PC-9 (cell line): ENCODE measurements around the gene ERC1. TPM values are rescaled to one million over a fixed set of nuclear protein-coding genes. Genes with fewer than 3 reads are reported as not detected.
A peak's percentile ranks its signal among the peaks of the same experiment; 100 is the strongest.

ENCODE experiments used
- BruUV-seq: library from RNA; stranded (reverse); fragments of 400-500 nt; replicated peaks from 2 replicates; lab custom pipeline; 2021; lab: Mats Ljungman, UMichigan
- CTCF ChIA-PET: fragments of 300-600 bp; sonication (Branson Sonifier 250); formaldehyde crosslinking; loops from one replicate; lab custom pipeline; 2022; ENCODE audit warnings: antibody characterized with exemption; lab: Charles Lee
- POLR2A ChIA-PET: fragments of 300-600 bp; sonication (Branson Sonifier 250); formaldehyde crosslinking; loops from one replicate; lab custom pipeline; 2022; ENCODE audit warnings: antibody characterized with exemption; ENCODE audit not compliant: unreplicated experiment; lab: Charles Lee
- DNase-seq, 2 experiments: peaks; one replicate each; pipeline versions ENCODE4 v3.0.0 to v3.0.0-alpha.2; 2015 to 2022; ENCODE audit warnings: mixed read lengths in 1 of 2
- H2AFZ ChIP-seq: fragments of 200-600 bp; sonication (generic); 2 replicates; pipeline ENCODE4 v1.8.1; 2017; ENCODE audit warnings: antibody characterized with exemption
- H3F3A ChIP-seq: fragments of 200-600 bp; sonication (generic); 2 replicates; pipeline ENCODE4 v1.8.1; 2017; ENCODE audit warnings: antibody characterized with exemption, mild to moderate bottlenecking, low read depth; ENCODE audit not compliant: insufficient read depth
- H3K27ac ChIP-seq: fragments of 200-600 bp; sonication (generic); 2 replicates; pipeline ENCODE4 v1.6.1; 2016; ENCODE audit warnings: mixed run types
- H3K27me3 ChIP-seq: fragments of 200-600 bp; sonication (generic); 2 replicates; pipeline ENCODE4 v1.6.1; 2016; ENCODE audit warnings: low read depth, mixed run types; ENCODE audit not compliant: insufficient read depth
- H3K36me3 ChIP-seq: fragments of 200-600 bp; sonication (generic); 2 replicates; pipeline ENCODE4 v1.6.1; 2016; ENCODE audit warnings: low read depth, mixed run types
- H3K4me1 ChIP-seq: fragments of 200-600 bp; sonication (generic); replicated peaks from 2 replicates; pipeline ENCODE4 v1.6.1; 2016; ENCODE audit warnings: mixed run types; ENCODE audit not compliant: insufficient read depth
- H3K4me2 ChIP-seq: fragments of 200-600 bp; sonication (generic); 2 replicates; pipeline ENCODE4 v1.6.1; 2017; ENCODE audit warnings: mixed run types
- H3K4me3 ChIP-seq: fragments of 200-600 bp; sonication (generic); 2 replicates; pipeline ENCODE4 v1.6.1; 2016; ENCODE audit warnings: mixed run types
- H3K79me2 ChIP-seq: fragments of 200-600 bp; sonication (generic); 2 replicates; pipeline ENCODE4 v1.6.1; 2017; ENCODE audit warnings: low read depth, mixed run types
- H3K9me2 ChIP-seq: fragments of 200-600 bp; sonication (generic); 2 replicates; pipeline ENCODE4 v1.8.1; 2017; ENCODE audit warnings: mild to moderate bottlenecking; ENCODE audit not compliant: insufficient read depth
- H3K9me3 ChIP-seq: fragments of 200-600 bp; sonication (generic); 2 replicates; pipeline ENCODE4 v1.8.1; 2016; ENCODE audit warnings: low read depth; ENCODE audit not compliant: insufficient read depth
- H4K20me1 ChIP-seq: fragments of 200-600 bp; sonication (generic); 2 replicates; pipeline ENCODE4 v1.8.1; 2017; ENCODE audit not compliant: insufficient read depth
- CTCF ChIP-seq: fragments of 200-600 bp; sonication (generic); conservative IDR thresholded peaks from 2 replicates; pipeline ENCODE4 v1.6.1; 2017; ENCODE audit warnings: mixed run types, antibody characterized with exemption, mild to moderate bottlenecking, moderate library complexity
- EZH2 ChIP-seq: fragments of 200-600 bp; sonication (generic); IDR thresholded peaks from 2 replicates; pipeline ENCODE4 v1.8.0; 2017; ENCODE audit warnings: antibody characterized with exemption, low read depth
- intact Hi-C: fragments of 100-400 bp; cut with micrococcal nuclease; formaldehyde crosslinking; loops from one replicate; pipeline ENCODE4 v1.10.0; 2022; ENCODE audit not compliant: unreplicated experiment
- total RNA-seq: library from RNA; stranded (reverse); gene quantifications from 2 replicates; pipeline ENCODE4 v1.2.3, GENCODE V29; 2021

The ERC1 gene
- total RNA-seq, 1 experiment from 2014 or later, result 52.0 TPM

DNA sequence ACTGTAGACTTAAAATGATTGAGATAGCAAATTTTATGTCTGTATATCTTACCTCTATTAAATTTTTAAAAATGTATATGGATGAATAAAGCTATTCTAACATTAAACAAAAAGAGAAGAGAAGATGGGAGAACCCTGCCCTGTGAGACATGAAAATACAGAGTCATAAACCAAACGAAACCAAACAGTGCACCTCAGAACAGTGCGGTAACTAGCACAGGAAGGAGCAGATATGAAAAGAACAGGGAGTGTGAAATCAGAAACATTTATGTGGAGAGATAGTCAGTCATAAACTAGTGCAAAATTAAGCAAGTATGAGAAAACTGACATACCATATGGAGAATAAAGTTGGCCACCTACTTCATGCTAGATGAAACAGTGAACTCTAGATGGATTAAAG is 135.1 kb downstream of the ERC1 start:
- no peaks in the 10 kb centered on the region for H3K79me2 ChIP-seq
- no TSS peak for BruUV-seq
- no peak overlapping the region for H2AFZ ChIP-seq
- no peaks in the 10 kb centered on the region for H3K27me3 ChIP-seq
- peaks cover 24% of the 10 kb centered on the region for H3K4me1 ChIP-seq
- no peaks in the 10 kb centered on the region for H3K9me3 ChIP-seq
- no peaks in the 10 kb centered on the region for H3K9me2 ChIP-seq
- H4K20me1 ChIP-seq, result no peaks in the 10 kb centered on the region
- H3K4me2 ChIP-seq, result no peak overlapping the region
- H3F3A ChIP-seq, result peaks cover 35% of the 10 kb centered on the region
- CTCF ChIA-PET, result interaction anchor here (0.7 kb wide), 1 partner anchor 9 kb away, joined by 4 read pairs; no protein-coding TSS in a partner anchor
- no peak for DNase-seq
- no peak overlapping the region for H3K27ac ChIP-seq
- POLR2A ChIA-PET, result interaction anchor here (0.7 kb wide), 1 partner anchor 445 kb away, joined by 3 read pairs; no protein-coding TSS in a partner anchor
- no peak for TF ChIP-seq CTCF
- TF ChIP-seq EZH2, result no peak
- intact Hi-C loops, result no loop called here
- no peaks in the 10 kb centered on the region for H3K36me3 ChIP-seq
- H3K4me3 ChIP-seq, result no peak overlapping the region

DNA sequence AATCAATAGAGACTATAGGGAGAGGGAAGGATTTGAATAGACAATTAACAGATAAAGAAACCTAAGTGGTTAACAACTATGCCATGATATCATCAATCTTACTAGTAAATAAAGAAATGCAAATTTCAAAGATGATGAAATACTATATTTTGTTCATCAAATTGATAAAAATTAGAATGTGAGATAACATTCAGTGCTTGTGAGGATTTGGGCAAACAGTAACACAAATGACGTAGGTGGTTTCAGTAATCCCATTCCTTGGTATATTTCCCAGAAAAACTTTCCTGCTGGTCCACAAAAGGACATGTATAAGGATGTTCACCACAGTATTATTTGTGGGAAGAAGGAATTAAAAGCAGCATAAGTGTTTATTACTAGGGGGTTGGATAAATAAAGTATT is 136.0 kb downstream of the ERC1 start:
- H3K9me3 ChIP-seq, result no peaks in the 10 kb centered on the region
- POLR2A ChIA-PET, result interaction anchor here (0.6 kb wide), 1 partner anchor 122 kb away, joined by 3 read pairs; no protein-coding TSS in a partner anchor
- no peak overlapping the region for H3K27ac ChIP-seq
- no peaks in the 10 kb centered on the region for H3K9me2 ChIP-seq
- peaks cover 45% of the 10 kb centered on the region for H3F3A ChIP-seq
- CTCF ChIA-PET, result no interaction called here
- no peak overlapping the region for H3K4me2 ChIP-seq
- H4K20me1 ChIP-seq, result no peaks in the 10 kb centered on the region
- no peak for TF ChIP-seq EZH2
- TF ChIP-seq CTCF, result no peak
- H3K36me3 ChIP-seq, result no peaks in the 10 kb centered on the region
- intact Hi-C loops, result no loop called here
- no peak overlapping the region for H2AFZ ChIP-seq
- H3K79me2 ChIP-seq, result no peaks in the 10 kb centered on the region
- no peak overlapping the region for H3K4me3 ChIP-seq
- H3K4me1 ChIP-seq, result peaks cover 34% of the 10 kb centered on the region
- DNase-seq, result no peak
- no peaks in the 10 kb centered on the region for H3K27me3 ChIP-seq
- no TSS peak for BruUV-seq

DNA sequence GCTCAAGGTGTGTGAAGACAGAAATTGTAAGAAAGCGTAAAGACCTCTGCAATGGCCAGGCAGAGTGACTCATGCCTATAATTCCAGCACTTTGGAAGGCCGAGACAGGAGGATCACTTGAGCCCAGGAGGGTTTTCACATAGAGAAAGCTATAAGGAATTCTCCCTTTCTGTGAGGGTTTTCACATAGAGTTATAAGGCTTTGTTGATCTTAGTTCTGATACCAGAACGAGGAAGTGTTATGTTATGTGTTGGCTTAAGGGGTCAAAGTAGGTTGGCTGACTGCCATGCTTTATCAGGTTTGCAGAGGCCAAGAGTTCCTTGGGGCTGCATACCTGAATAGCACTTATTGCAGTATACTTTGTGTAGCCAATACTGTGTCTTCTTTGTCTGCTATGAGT is 139.1 kb downstream of the ERC1 start:
- Histone ChIP-seq H2AFZ (no peak overlapping the region), H3K27me3 (no peaks in the 10 kb centered on the region), H3K4me2 (peak overlapping the region; percentile 68), H3F3A (peaks cover 42% of the 10 kb centered on the region), H4K20me1 (no peaks in the 10 kb centered on the region; the same call in 1 of the 2 replicates), H3K79me2 (no peaks in the 10 kb centered on the region), H3K36me3 (no peaks in the 10 kb centered on the region), H3K9me2 (no peaks in the 10 kb centered on the region), H3K4me3 (peak overlapping the region; percentile 13; the same call in 1 of the 2 replicates), H3K9me3 (no peaks in the 10 kb centered on the region), H3K4me1 (peaks cover 34% of the 10 kb centered on the region), H3K27ac (peak overlapping the region; percentile 69)
- peak; percentile 74 to 98 for DNase-seq
- BruUV-seq, result no TSS peak
- CTCF ChIA-PET, result interaction anchor here (0.5 to 2.5 kb wide), 4 partner anchors 12 to 352 kb away, joined by 3 to 18 read pairs (median 7); no protein-coding TSS in a partner anchor
- POLR2A ChIA-PET, result interaction anchor here (0.5 to 1.0 kb wide), 8 partner anchors 37 to 417 kb away, joined by 3 to 13 read pairs (median 3); partner anchors contain the start of gene RAD52
- TF ChIP-seq EZH2, result no peak
- TF ChIP-seq CTCF, result no peak
- intact Hi-C loops, result loop anchor here (1.0 to 5.0 kb wide), 2 partner anchors 370 to 387 kb away; no protein-coding TSS in a partner anchor
